A673 (cell line): ENCODE results near the gene LARP4.
"Not testable (repeated sequence)": the region's sequence is repeated elsewhere in the genome, so short reads cannot be mapped to it uniquely, and the experiment has no call there.

Experiments
- CTCF ChIP-seq: fragments of 300-800, 200-600 bp; sonication (generic); conservative IDR thresholded peaks from 2 replicates; pipeline ENCODE4 v1.5.1; 2017; ENCODE audit warnings: low read depth, mild to moderate bottlenecking, antibody characterized with exemption, low read length, moderate library complexity, mixed read lengths
- EZH2 ChIP-seq: fragments of 200-600 bp; sonication (generic); IDR thresholded peaks from 2 replicates; pipeline ENCODE4 v1.6.1; 2017; ENCODE audit warnings: borderline replicate concordance, low read depth, mild to moderate bottlenecking, mixed read lengths, antibody characterized with exemption, low read length; ENCODE audit not compliant: poor library complexity, severe bottlenecking

- not testable (repeated sequence) for TF ChIP-seq CTCF, EZH2
Observed at GRCh38 chr12:50370672-50371071, 30.0 kb upstream of the LARP4 start.
